SK-N-SH (cell line): ENCODE measurements around the gene INSM2. TPM values are rescaled to one million over a fixed set of nuclear protein-coding genes. Genes with fewer than 3 reads are reported as not detected.

Source experiments
- CTCF ChIA-PET: fragments of 300-600, 350-600 bp; formaldehyde crosslinking; extraction: SDS; loops from one replicate; lab custom pipeline; 2021; lab: Yijun Ruan, JAX
- POLR2A ChIA-PET: fragments of 350-600 bp; sonication (Branson Sonifier 250); formaldehyde crosslinking; extraction: SDS; loops from one replicate; lab custom pipeline; 2020; ENCODE audit warnings: antibody characterized with exemption, inconsistent platforms; lab: Yijun Ruan, JAX
- DNase-seq: peaks from one replicate; pipeline ENCODE4 v3.0.0; 2012
- H2AFZ ChIP-seq: fragments of 200-600 bp; sonication (generic); 2 replicates; pipeline ENCODE4 v1.8.1; 2016; ENCODE audit warnings: antibody characterized with exemption, mild to moderate bottlenecking, low read depth
- H3F3A ChIP-seq: fragments of 200-600 bp; sonication (generic); replicated peaks from 2 replicates; pipeline ENCODE3; 2016; ENCODE audit warnings: antibody characterized with exemption, mild to moderate bottlenecking; ENCODE audit not compliant: insufficient read depth
- H3K27ac ChIP-seq, 2 experiments: fragments of 200-500 bp in 1 of 2; fragments of 200-600 bp in 1 of 2; sonication (Bioruptor generic) in 1 of 2; sonication (generic), shearing (Covaris generic) in 1 of 2; 2 replicates each; pipeline versions ENCODE4 v1.5.1 to v1.6.1; 2014 to 2016; ENCODE audit warnings: low read depth in 2 of 2, inconsistent platforms in 1 of 2, low read length in 1 of 2, mild to moderate bottlenecking in 1 of 2, mixed read lengths in 1 of 2
- H3K27me3 ChIP-seq: fragments of 200-600 bp; sonication (generic), shearing (Covaris generic); 2 replicates; pipeline ENCODE4 v1.6.1; 2016; ENCODE audit warnings: mixed run types; ENCODE audit not compliant: insufficient read depth
- H3K36me3 ChIP-seq, 2 experiments: fragments of 200-500 bp in 1 of 2; fragments of 200-600 bp in 1 of 2; sonication (Bioruptor generic) in 1 of 2; sonication (generic) in 1 of 2; replicated peaks in 1 of 2; 2 replicates each; pipeline versions ENCODE3 to v1.5.1; 2014 to 2016; ENCODE audit warnings: low read length in 1 of 2, mild to moderate bottlenecking in 1 of 2; ENCODE audit not compliant: insufficient read depth in 2 of 2, control insufficient read depth in 1 of 2
- H3K4me1 ChIP-seq, 2 experiments: fragments of 200-500 bp in 1 of 2; fragments of 200-600 bp in 1 of 2; sonication (Bioruptor generic) in 1 of 2; sonication (generic), shearing (Covaris generic) in 1 of 2; 2 replicates each; pipeline versions ENCODE4 v1.5.1 to v1.6.1; 2014 to 2016; ENCODE audit warnings: low read depth in 1 of 2, low read length in 1 of 2, mixed run types in 1 of 2; ENCODE audit not compliant: insufficient read depth in 2 of 2, control insufficient read depth in 1 of 2
- H3K4me2 ChIP-seq: fragments of 200-600 bp; sonication (generic), shearing (Covaris generic); 2 replicates; pipeline ENCODE4 v1.6.1; 2017; ENCODE audit warnings: mixed run types
- H3K4me3 ChIP-seq, 2 experiments: fragments of 200-500 bp in 1 of 2; fragments of 200-600 bp in 1 of 2; sonication (Bioruptor generic) in 1 of 2; sonication (generic), shearing (Covaris generic) in 1 of 2; 2 replicates each; pipeline versions ENCODE4 v1.5.1 to v1.8.1; 2014 to 2016; ENCODE audit warnings: low read depth in 2 of 2, inconsistent platforms in 1 of 2, low read length in 1 of 2, mild to moderate bottlenecking in 1 of 2, mixed read lengths in 1 of 2, moderate library complexity in 1 of 2
- H3K79me2 ChIP-seq: fragments of 200-600 bp; sonication (generic); 2 replicates; pipeline ENCODE4 v1.8.1; 2017; ENCODE audit warnings: mild to moderate bottlenecking; ENCODE audit not compliant: insufficient read depth
- H3K9ac ChIP-seq: fragments of 200-600 bp; sonication (generic); 2 replicates; pipeline ENCODE4 v1.6.1; 2017; ENCODE audit warnings: mixed run types
- H3K9me2 ChIP-seq: fragments of 200-600 bp; sonication (generic); 2 replicates; pipeline ENCODE4 v1.6.1; 2017; ENCODE audit warnings: mixed run types
- H3K9me3 ChIP-seq: fragments of 200-600 bp; sonication (generic); 2 replicates; pipeline ENCODE4 v1.6.1; 2017; ENCODE audit warnings: mixed run types, mild to moderate bottlenecking, moderate library complexity
- H4K20me1 ChIP-seq: fragments of 200-600 bp; sonication (generic); 2 replicates; pipeline ENCODE4 v1.6.1; 2017; ENCODE audit warnings: mild to moderate bottlenecking, mixed run types; ENCODE audit not compliant: insufficient read depth
- CHD2 ChIP-seq: fragments of 150-350 bp; IDR thresholded peaks from 2 replicates; pipeline ENCODE4 v1.6.1; 2018; ENCODE audit warnings: low read length; ENCODE audit not compliant: partially characterized antibody
- CTCF ChIP-seq: fragments of 200-600 bp; sonication (generic); IDR thresholded peaks from 2 replicates; pipeline ENCODE4 v1.6.1; 2017; ENCODE audit warnings: antibody characterized with exemption, mild to moderate bottlenecking, moderate library complexity
- ELF1 ChIP-seq: IDR thresholded peaks from 2 replicates; pipeline ENCODE4 v1.4.0; 2012
- EZH2phosphoT487 ChIP-seq: fragments of 200-600 bp; sonication (generic); IDR thresholded peaks from 2 replicates; pipeline ENCODE4 v1.6.1; 2017; ENCODE audit warnings: low read depth, mixed run types, mild to moderate bottlenecking, antibody characterized with exemption, moderate library complexity, borderline replicate concordance
- FOXJ3 ChIP-seq: sonication (generic); formaldehyde crosslinking; IDR thresholded peaks from 2 replicates; pipeline ENCODE4 v1.5.1; 2020; ENCODE audit warnings: mild to moderate bottlenecking, missing genetic modification reagents
- FOXM1 ChIP-seq: IDR thresholded peaks from 2 replicates; pipeline ENCODE4 v1.4.0; 2012; ENCODE audit warnings: low read depth, mild to moderate bottlenecking
- GABPA ChIP-seq: IDR thresholded peaks from 2 replicates; pipeline ENCODE4 v1.4.0; 2012; ENCODE audit warnings: low read depth, mild to moderate bottlenecking
- GATA2 ChIP-seq: sonication (generic); formaldehyde crosslinking; IDR thresholded peaks from 2 replicates; pipeline ENCODE4 v1.5.0; 2020; ENCODE audit warnings: mild to moderate bottlenecking, missing genetic modification reagents
- JUND ChIP-seq: IDR thresholded peaks from 2 replicates; pipeline ENCODE4 v1.4.0; 2012
- MEF2A ChIP-seq: IDR thresholded peaks from 2 replicates; pipeline ENCODE4 v1.4.0; 2012; ENCODE audit warnings: low read depth, borderline replicate concordance
- MXI1 ChIP-seq: IDR thresholded peaks from 2 replicates; pipeline ENCODE4 v1.6.1; 2012; ENCODE audit warnings: mild to moderate bottlenecking, low read depth, low read length, improper control_type of control experiment
- NRF1 ChIP-seq: IDR thresholded peaks from 2 replicates; pipeline ENCODE4 v1.6.1; 2012; ENCODE audit warnings: low read depth, mild to moderate bottlenecking, low read length
- PBX3 ChIP-seq: IDR thresholded peaks from 2 replicates; pipeline ENCODE4; 2012
- RAD21 ChIP-seq: IDR thresholded peaks from 2 replicates; pipeline ENCODE4 v1.6.1; 2012; ENCODE audit warnings: mild to moderate bottlenecking, low read length
- RCOR1 ChIP-seq: fragments of 150-350 bp; IDR thresholded peaks from 2 replicates; pipeline ENCODE4 v1.6.1; 2017; ENCODE audit warnings: antibody characterized with exemption, low read length
- REST ChIP-seq: IDR thresholded peaks from 2 replicates; pipeline ENCODE4 v1.6.1; 2012; ENCODE audit warnings: mild to moderate bottlenecking, low read depth, low read length, moderate library complexity
- RFX5 ChIP-seq: IDR thresholded peaks from 2 replicates; pipeline ENCODE4 v1.6.1; 2012; ENCODE audit warnings: mild to moderate bottlenecking, improper control_type of control experiment, low read length
- RXRA ChIP-seq: IDR thresholded peaks from 2 replicates; pipeline ENCODE4 v1.4.0; 2012; ENCODE audit warnings: low read depth, mild to moderate bottlenecking, borderline replicate concordance
- SMC3 ChIP-seq: IDR thresholded peaks from 2 replicates; pipeline ENCODE4 v1.6.1; 2012; ENCODE audit warnings: low read depth, low read length, improper control_type of control experiment
- TAF1 ChIP-seq: IDR thresholded peaks from 2 replicates; pipeline ENCODE4 v1.6.1; 2012; ENCODE audit warnings: low read depth, mild to moderate bottlenecking, low read length, moderate library complexity, borderline replicate concordance
- TCF12 ChIP-seq: IDR thresholded peaks from 2 replicates; pipeline ENCODE4 v1.4.0; 2012
- TEAD4 ChIP-seq: IDR thresholded peaks from 2 replicates; pipeline ENCODE4 v1.4.0; 2012; ENCODE audit warnings: mild to moderate bottlenecking, borderline replicate concordance; ENCODE audit not compliant: insufficient read depth
- USF1 ChIP-seq: IDR thresholded peaks from 2 replicates; pipeline ENCODE4 v1.4.0; 2012; ENCODE audit warnings: low read depth, borderline replicate concordance
- YY1 ChIP-seq: IDR thresholded peaks from 2 replicates; pipeline ENCODE4 v1.4.0; 2012; ENCODE audit warnings: low read depth, mild to moderate bottlenecking
- ZBTB33 ChIP-seq: IDR thresholded peaks from 2 replicates; pipeline ENCODE4 v1.4.0; 2012; ENCODE audit warnings: low read depth, borderline replicate concordance
- WGBS: methylation state at CpG from one replicate; pipeline ENCODE4 v1.1.6; 2017; ENCODE audit warnings: low lambda C conversion rate; 5-methylcytosine and 5-hydroxymethylcytosine counted together
- polyA plus RNA-seq, 3 experiments: library from polyadenylated mRNA; depleted of rRNA; stranded (reverse); fragments of >200 nt; gene quantifications; 2 replicates each; pipeline ENCODE4 v1.2.3, GENCODE V29; 2012

INSM2 gene
- polyA plus RNA-seq, 1 of the 3 experiments (the other 2 are of a cell fraction): 0.15 TPM

- no peaks in the 10 kb centered on the region for H3F3A ChIP-seq
- no peaks in the 10 kb centered on the region for H3K36me3 ChIP-seq
- no peak overlapping the region for H3K4me3 ChIP-seq
- peak; percentile 58 for DNase-seq
- WGBS: 11% methylated on average over 2 of the region's 2 CpGs
- no peak overlapping the region for H3K9ac ChIP-seq
- ChIA-PET POLR2A (interaction anchor here (1.8 kb wide), 1 partner anchor 24 kb away, joined by 4 read pairs; the partner anchor contains the start of gene INSM2), CTCF (interaction anchor here (0.9 to 4.6 kb wide), 3 partner anchors 11 to 42 kb away, joined by 3 to 19 read pairs (median 4); no protein-coding TSS in a partner anchor)
- H3K4me2 ChIP-seq: no peak overlapping the region
- H3K4me1 ChIP-seq: peaks cover 0 to 12% of the 10 kb centered on the region in 2 experiments; a peak in 2 of 4 replicates
- H2AFZ ChIP-seq: no peak overlapping the region
- H3K9me3 ChIP-seq: no peaks in the 10 kb centered on the region
- H3K79me2 ChIP-seq: no peaks in the 10 kb centered on the region
- no peaks in the 10 kb centered on the region for H3K9me2 ChIP-seq
- peak overlapping the region in 1 of 2 experiments; percentile 76; a peak in 1 of 4 replicates for H3K27ac ChIP-seq
- H4K20me1 ChIP-seq: no peaks in the 10 kb centered on the region
- no peaks in the 10 kb centered on the region for H3K27me3 ChIP-seq
- TF ChIP-seq FOXM1 (no peak), RCOR1 (peak; percentile 100), TCF12 (peak; percentile 33), JUND (no peak), EZH2phosphoT487 (no peak), TAF1 (no peak), PBX3 (0 out of 2 replicates have a peak, but pooled peaks have one; percentile 23), ZBTB33 (no peak), NRF1 (no peak), REST (no peak), RXRA (no peak), CTCF (no peak), TEAD4 (peak; percentile 44; the same call in 1 of the 2 replicates), GATA2 (peak; percentile 48), RFX5 (no peak), MEF2A (no peak), SMC3 (no peak), RAD21 (peak; percentile 11; the same call in 1 of the 2 replicates), YY1 (no peak), ELF1 (no peak), FOXJ3 (no peak), USF1 (no peak), GABPA (no peak), CHD2 (peak; percentile 84), MXI1 (0 out of 2 replicates have a peak, but pooled peaks have one; percentile 32)
Observed at GRCh38 chr14:35509846-35510245, 24.1 kb upstream of the INSM2 start.
